ENCODE data around the gene MEPCE. TPM values are rescaled to one million over a fixed set of nuclear protein-coding genes. Genes with fewer than 3 reads are reported as not detected.

Gene MEPCE
- total and polyA plus RNA-seq, 2 experiments from 2014 or later, result 10.0 to 32.6 TPM

GRCh38 chr7:100465299-100465698 lies 35.7 kb downstream of the MEPCE start:
- Mint-ChIP-seq H3K4me1 (peaks cover 8% of the 10 kb centered on the region), H3K4me3 (peak overlapping the region; percentile 39; the same call in 1 of the 3 replicates), H3K27me3 (ENCODE audit: insufficient read depth, low read depth, poor library complexity) (peaks cover 8% of the 10 kb centered on the region), H3K9me3 (no peaks in the 10 kb centered on the region), H3K27ac (no peak overlapping the region), H3K36me3 (ENCODE audit: low read depth) (no peaks in the 10 kb centered on the region)
- Histone ChIP-seq H3K4me3 (no peak overlapping the region), H3F3A (replicated peaks; ENCODE audit: low read depth) (no peaks in the 10 kb centered on the region), H3K79me2 (replicated peaks; ENCODE audit: insufficient read depth) (no peaks in the 10 kb centered on the region), H3K4me1 (ENCODE audit: insufficient read depth) (no peaks in the 10 kb centered on the region; the same call in 1 of the 2 replicates), H4K20me1 (replicated peaks; ENCODE audit: insufficient read depth) (no peaks in the 10 kb centered on the region; the same call in 1 of the 2 replicates), H3K9me2 (ENCODE audit: insufficient read depth) (no peaks in the 10 kb centered on the region), H3K27me3 (ENCODE audit: insufficient read depth) (no peaks in the 10 kb centered on the region), H2AFZ (no peak overlapping the region), H3K4me2 (no peak overlapping the region), H3K27ac (ENCODE audit: low read depth) (no peak overlapping the region), H3K36me3 (ENCODE audit: insufficient read depth) (no peaks in the 10 kb centered on the region)
- TF ChIP-seq, protein P1, sequence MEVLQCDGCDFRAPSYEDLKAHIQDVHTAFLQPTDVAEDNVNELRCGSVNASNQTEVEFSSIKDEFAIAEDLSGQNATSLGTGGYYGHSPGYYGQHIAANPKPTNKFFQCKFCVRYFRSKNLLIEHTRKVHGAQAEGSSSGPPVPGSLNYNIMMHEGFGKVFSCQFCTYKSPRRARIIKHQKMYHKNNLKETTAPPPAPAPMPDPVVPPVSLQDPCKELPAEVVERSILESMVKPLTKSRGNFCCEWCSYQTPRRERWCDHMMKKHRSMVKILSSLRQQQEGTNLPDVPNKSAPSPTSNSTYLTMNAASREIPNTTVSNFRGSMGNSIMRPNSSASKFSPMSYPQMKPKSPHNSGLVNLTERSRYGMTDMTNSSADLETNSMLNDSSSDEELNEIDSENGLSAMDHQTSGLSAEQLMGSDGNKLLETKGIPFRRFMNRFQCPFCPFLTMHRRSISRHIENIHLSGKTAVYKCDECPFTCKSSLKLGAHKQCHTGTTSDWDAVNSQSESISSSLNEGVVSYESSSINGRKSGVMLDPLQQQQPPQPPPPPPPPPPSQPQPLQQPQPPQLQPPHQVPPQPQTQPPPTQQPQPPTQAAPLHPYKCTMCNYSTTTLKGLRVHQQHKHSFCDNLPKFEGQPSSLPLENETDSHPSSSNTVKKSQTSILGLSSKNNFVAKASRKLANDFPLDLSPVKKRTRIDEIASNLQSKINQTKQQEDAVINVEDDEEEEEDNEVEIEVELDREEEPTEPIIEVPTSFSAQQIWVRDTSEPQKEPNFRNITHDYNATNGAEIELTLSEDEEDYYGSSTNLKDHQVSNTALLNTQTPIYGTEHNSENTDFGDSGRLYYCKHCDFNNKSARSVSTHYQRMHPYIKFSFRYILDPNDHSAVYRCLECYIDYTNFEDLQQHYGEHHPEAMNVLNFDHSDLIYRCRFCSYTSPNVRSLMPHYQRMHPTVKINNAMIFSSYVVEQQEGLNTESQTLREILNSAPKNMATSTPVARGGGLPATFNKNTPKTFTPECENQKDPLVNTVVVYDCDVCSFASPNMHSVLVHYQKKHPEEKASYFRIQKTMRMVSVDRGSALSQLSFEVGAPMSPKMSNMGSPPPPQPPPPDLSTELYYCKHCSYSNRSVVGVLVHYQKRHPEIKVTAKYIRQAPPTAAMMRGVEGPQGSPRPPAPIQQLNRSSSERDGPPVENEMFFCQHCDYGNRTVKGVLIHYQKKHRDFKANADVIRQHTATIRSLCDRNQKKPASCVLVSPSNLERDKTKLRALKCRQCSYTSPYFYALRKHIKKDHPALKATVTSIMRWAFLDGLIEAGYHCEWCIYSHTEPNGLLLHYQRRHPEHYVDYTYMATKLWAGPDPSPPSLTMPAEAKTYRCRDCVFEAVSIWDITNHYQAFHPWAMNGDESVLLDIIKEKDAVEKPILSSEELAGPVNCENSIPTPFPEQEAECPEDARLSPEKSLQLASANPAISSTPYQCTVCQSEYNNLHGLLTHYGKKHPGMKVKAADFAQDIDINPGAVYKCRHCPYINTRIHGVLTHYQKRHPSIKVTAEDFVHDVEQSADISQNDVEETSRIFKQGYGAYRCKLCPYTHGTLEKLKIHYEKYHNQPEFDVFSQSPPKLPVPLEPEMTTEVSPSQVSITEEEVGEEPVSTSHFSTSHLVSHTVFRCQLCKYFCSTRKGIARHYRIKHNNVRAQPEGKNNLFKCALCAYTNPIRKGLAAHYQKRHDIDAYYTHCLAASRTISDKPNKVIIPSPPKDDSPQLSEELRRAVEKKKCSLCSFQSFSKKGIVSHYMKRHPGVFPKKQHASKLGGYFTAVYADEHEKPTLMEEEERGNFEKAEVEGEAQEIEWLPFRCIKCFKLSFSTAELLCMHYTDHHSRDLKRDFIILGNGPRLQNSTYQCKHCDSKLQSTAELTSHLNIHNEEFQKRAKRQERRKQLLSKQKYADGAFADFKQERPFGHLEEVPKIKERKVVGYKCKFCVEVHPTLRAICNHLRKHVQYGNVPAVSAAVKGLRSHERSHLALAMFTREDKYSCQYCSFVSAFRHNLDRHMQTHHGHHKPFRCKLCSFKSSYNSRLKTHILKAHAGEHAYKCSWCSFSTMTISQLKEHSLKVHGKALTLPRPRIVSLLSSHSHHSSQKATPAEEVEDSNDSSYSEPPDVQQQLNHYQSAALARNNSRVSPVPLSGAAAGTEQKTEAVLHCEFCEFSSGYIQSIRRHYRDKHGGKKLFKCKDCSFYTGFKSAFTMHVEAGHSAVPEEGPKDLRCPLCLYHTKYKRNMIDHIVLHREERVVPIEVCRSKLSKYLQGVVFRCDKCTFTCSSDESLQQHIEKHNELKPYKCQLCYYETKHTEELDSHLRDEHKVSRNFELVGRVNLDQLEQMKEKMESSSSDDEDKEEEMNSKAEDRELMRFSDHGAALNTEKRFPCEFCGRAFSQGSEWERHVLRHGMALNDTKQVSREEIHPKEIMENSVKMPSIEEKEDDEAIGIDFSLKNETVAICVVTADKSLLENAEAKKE (CRISPR knock-in tag; IDR thresholded peaks at IDR 0.05), result no peak
- TF ChIP-seq, protein P2, sequence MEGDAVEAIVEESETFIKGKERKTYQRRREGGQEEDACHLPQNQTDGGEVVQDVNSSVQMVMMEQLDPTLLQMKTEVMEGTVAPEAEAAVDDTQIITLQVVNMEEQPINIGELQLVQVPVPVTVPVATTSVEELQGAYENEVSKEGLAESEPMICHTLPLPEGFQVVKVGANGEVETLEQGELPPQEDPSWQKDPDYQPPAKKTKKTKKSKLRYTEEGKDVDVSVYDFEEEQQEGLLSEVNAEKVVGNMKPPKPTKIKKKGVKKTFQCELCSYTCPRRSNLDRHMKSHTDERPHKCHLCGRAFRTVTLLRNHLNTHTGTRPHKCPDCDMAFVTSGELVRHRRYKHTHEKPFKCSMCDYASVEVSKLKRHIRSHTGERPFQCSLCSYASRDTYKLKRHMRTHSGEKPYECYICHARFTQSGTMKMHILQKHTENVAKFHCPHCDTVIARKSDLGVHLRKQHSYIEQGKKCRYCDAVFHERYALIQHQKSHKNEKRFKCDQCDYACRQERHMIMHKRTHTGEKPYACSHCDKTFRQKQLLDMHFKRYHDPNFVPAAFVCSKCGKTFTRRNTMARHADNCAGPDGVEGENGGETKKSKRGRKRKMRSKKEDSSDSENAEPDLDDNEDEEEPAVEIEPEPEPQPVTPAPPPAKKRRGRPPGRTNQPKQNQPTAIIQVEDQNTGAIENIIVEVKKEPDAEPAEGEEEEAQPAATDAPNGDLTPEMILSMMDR (conservative IDR thresholded peaks at IDR 0.05; ENCODE audit: low read depth in 2 of 2), result no peak
- TF ChIP-seq, protein P3, sequence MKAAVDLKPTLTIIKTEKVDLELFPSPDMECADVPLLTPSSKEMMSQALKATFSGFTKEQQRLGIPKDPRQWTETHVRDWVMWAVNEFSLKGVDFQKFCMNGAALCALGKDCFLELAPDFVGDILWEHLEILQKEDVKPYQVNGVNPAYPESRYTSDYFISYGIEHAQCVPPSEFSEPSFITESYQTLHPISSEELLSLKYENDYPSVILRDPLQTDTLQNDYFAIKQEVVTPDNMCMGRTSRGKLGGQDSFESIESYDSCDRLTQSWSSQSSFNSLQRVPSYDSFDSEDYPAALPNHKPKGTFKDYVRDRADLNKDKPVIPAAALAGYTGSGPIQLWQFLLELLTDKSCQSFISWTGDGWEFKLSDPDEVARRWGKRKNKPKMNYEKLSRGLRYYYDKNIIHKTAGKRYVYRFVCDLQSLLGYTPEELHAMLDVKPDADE (IDR thresholded peaks at IDR 0.05), result no peak
- TF ChIP-seq POLR2AphosphoS5 (IDR thresholded peaks at IDR 0.05; ENCODE audit: low read depth) (no peak), NANOG (IDR thresholded peaks at IDR 0.05; ENCODE audit: borderline replicate concordance) (no peak), JUNB (IDR thresholded peaks at IDR 0.05; ENCODE audit: unreplicated experiment) (no peak), ZNF114 (CRISPR knock-in tag; IDR thresholded peaks at IDR 0.05) (no peak), EZH2 (IDR thresholded peaks at IDR 0.05; ENCODE audit: low read depth, unreplicated experiment) (no peak), STAT1 (IDR thresholded peaks at IDR 0.05; ENCODE audit: unreplicated experiment) (no peak), ZNF331 (CRISPR knock-in tag; IDR thresholded peaks at IDR 0.05; ENCODE audit: low read depth) (no peak), CREB1 (CRISPR knock-in tag; IDR thresholded peaks at IDR 0.05; ENCODE audit: low read depth) (no peak), EZH2phosphoT487 (IDR thresholded peaks at IDR 0.05; ENCODE audit: unreplicated experiment) (no peak)
- TF ChIP-seq, protein P4, sequence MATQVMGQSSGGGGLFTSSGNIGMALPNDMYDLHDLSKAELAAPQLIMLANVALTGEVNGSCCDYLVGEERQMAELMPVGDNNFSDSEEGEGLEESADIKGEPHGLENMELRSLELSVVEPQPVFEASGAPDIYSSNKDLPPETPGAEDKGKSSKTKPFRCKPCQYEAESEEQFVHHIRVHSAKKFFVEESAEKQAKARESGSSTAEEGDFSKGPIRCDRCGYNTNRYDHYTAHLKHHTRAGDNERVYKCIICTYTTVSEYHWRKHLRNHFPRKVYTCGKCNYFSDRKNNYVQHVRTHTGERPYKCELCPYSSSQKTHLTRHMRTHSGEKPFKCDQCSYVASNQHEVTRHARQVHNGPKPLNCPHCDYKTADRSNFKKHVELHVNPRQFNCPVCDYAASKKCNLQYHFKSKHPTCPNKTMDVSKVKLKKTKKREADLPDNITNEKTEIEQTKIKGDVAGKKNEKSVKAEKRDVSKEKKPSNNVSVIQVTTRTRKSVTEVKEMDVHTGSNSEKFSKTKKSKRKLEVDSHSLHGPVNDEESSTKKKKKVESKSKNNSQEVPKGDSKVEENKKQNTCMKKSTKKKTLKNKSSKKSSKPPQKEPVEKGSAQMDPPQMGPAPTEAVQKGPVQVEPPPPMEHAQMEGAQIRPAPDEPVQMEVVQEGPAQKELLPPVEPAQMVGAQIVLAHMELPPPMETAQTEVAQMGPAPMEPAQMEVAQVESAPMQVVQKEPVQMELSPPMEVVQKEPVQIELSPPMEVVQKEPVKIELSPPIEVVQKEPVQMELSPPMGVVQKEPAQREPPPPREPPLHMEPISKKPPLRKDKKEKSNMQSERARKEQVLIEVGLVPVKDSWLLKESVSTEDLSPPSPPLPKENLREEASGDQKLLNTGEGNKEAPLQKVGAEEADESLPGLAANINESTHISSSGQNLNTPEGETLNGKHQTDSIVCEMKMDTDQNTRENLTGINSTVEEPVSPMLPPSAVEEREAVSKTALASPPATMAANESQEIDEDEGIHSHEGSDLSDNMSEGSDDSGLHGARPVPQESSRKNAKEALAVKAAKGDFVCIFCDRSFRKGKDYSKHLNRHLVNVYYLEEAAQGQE (IDR thresholded peaks at IDR 0.05; ENCODE audit: unreplicated experiment), result no peak
- DNase-seq (ENCODE audit: low spot score), result no peak
- ATAC-seq, result no peak

All from GM23338 (cell line).